ENCODE results near the gene KLK15. TPM values are rescaled to one million over a fixed set of nuclear protein-coding genes. Genes with fewer than 3 reads are reported as not detected.

The KLK15 gene
- total RNA-seq, 2 donors from 2014 or later: not detected

GRCh38 chr19:50875795-50876422, 42.5 kb upstream of the KLK15 start:
- Histone ChIP-seq H3K4me1 (no peaks in the 10 kb centered on the region), H3K27me3 (no peaks in the 10 kb centered on the region), H3K27ac (no peak overlapping the region), H3K36me3 (no peaks in the 10 kb centered on the region), H3K4me3 (no peak overlapping the region), H3K9me3 (no peaks in the 10 kb centered on the region)
- no peak for DNase-seq (ENCODE audit: low spot score)
- no peak for TF ChIP-seq CTCF (IDR thresholded peaks at IDR 0.05)

GRCh38 chr19:50874211-50874610, 40.8 kb upstream of the KLK15 start:
- no peak overlapping the region for H3K27ac ChIP-seq
- no peaks in the 10 kb centered on the region for H3K4me1 ChIP-seq
- H3K4me3 ChIP-seq: no peak overlapping the region
- no peak for DNase-seq (ENCODE audit: low spot score)
- no peaks in the 10 kb centered on the region for H3K9me3 ChIP-seq
- TF ChIP-seq CTCF (IDR thresholded peaks at IDR 0.05): no peak
- H3K36me3 ChIP-seq: no peaks in the 10 kb centered on the region
- H3K27me3 ChIP-seq: no peaks in the 10 kb centered on the region

GRCh38 chr19:50873056-50873455, 39.7 kb upstream of the KLK15 start, which contains the start of gene KLK2:
Gene KLK2 (plus strand): TSS chr19:50873439. CDS start chr19:50873474, 35 bp downstream.
- Histone ChIP-seq H3K4me1 (no peaks in the 10 kb centered on the region), H3K27ac (no peak within 1 kb of the TSS), H3K4me3 (no peak within 1 kb of the TSS), H3K36me3 (no peaks in the 10 kb centered on the region), H3K27me3 (no peaks in the 10 kb centered on the region), H3K9me3 (no peaks in the 10 kb centered on the region)
- no peak for TF ChIP-seq CTCF (IDR thresholded peaks at IDR 0.05)
- no peak for DNase-seq (ENCODE audit: low spot score)

GRCh38 chr19:50870417-50871089, 37.2 kb upstream of the KLK15 start:
- Histone ChIP-seq H3K4me3 (no peak overlapping the region), H3K4me1 (no peaks in the 10 kb centered on the region), H3K9me3 (no peaks in the 10 kb centered on the region), H3K36me3 (no peaks in the 10 kb centered on the region), H3K27ac (no peak overlapping the region), H3K27me3 (no peaks in the 10 kb centered on the region)
- no peak for TF ChIP-seq CTCF (IDR thresholded peaks at IDR 0.05)
- no peak for DNase-seq (ENCODE audit: low spot score)

GRCh38 chr19:50869479-50869878, 36.1 kb upstream of the KLK15 start:
- Histone ChIP-seq H3K36me3 (no peaks in the 10 kb centered on the region), H3K4me1 (no peaks in the 10 kb centered on the region), H3K9me3 (no peaks in the 10 kb centered on the region), H3K27ac (no peak overlapping the region), H3K27me3 (no peaks in the 10 kb centered on the region), H3K4me3 (no peak overlapping the region)
- no peak for TF ChIP-seq CTCF (IDR thresholded peaks at IDR 0.05)
- no peak for DNase-seq (ENCODE audit: low spot score)
